GM23248 (cell line): ENCODE results near the gene TMEM151A. TPM values are rescaled to one million over a fixed set of nuclear protein-coding genes. Genes with fewer than 3 reads are reported as not detected.

Source experiments
- DNase-seq: peaks from one replicate; pipeline ENCODE4 v3.0.0-alpha.2; 2015
- H2AFZ ChIP-seq: fragments of 200-600 bp; sonication (generic); 2 replicates; pipeline ENCODE4 v1.6.1; 2016; ENCODE audit warnings: antibody characterized with exemption
- H3F3A ChIP-seq: fragments of 200-600 bp; sonication (generic); 2 replicates; pipeline ENCODE4 v1.6.1; 2016; ENCODE audit warnings: mild to moderate bottlenecking, antibody characterized with exemption, mixed run types; ENCODE audit not compliant: insufficient read depth
- H3K27ac ChIP-seq: fragments of 200-600 bp; sonication (generic); 2 replicates; pipeline ENCODE4 v1.5.1; 2016; ENCODE audit warnings: mild to moderate bottlenecking
- H3K27me3 ChIP-seq: fragments of 200-600 bp; sonication (generic); replicated peaks from 2 replicates; pipeline ENCODE4 v1.6.1; 2016; ENCODE audit warnings: mild to moderate bottlenecking; ENCODE audit not compliant: insufficient read depth
- H3K36me3 ChIP-seq: fragments of 200-600 bp; sonication (generic); 2 replicates; pipeline ENCODE4 v1.6.1; 2016; ENCODE audit warnings: low read depth, mild to moderate bottlenecking
- H3K4me1 ChIP-seq: fragments of 200-600 bp; sonication (generic); 2 replicates; pipeline ENCODE4 v1.6.1; 2016; ENCODE audit warnings: mild to moderate bottlenecking; ENCODE audit not compliant: insufficient read depth
- H3K4me2 ChIP-seq: fragments of 200-600 bp; sonication (generic); one replicate; pipeline ENCODE4 v1.6.1; 2016; ENCODE audit warnings: mild to moderate bottlenecking; ENCODE audit not compliant: unreplicated experiment
- H3K4me3 ChIP-seq: fragments of 200-600 bp; sonication (generic); 2 replicates; pipeline ENCODE4 v1.5.1; 2016; ENCODE audit warnings: mild to moderate bottlenecking
- H3K79me2 ChIP-seq: fragments of 200-600 bp; sonication (generic); 2 replicates; pipeline ENCODE4 v1.6.1; 2016; ENCODE audit warnings: mild to moderate bottlenecking; ENCODE audit not compliant: insufficient read depth
- H3K9ac ChIP-seq: fragments of 200-600 bp; sonication (generic); 2 replicates; pipeline ENCODE4 v1.6.1; 2016; ENCODE audit warnings: mild to moderate bottlenecking
- H3K9me2 ChIP-seq: fragments of 200-600 bp; sonication (generic); 2 replicates; pipeline ENCODE4 v1.6.1; 2016; ENCODE audit warnings: mixed run types, mild to moderate bottlenecking, moderate library complexity; ENCODE audit not compliant: insufficient read depth
- H3K9me3 ChIP-seq: fragments of 200-600 bp; sonication (generic); one replicate; pipeline ENCODE4 v1.6.1; 2017; ENCODE audit warnings: low read depth
- H4K20me1 ChIP-seq: fragments of 200-600 bp; sonication (generic); 2 replicates; pipeline ENCODE4 v1.6.0; 2016; ENCODE audit not compliant: insufficient read depth
- EZH2 ChIP-seq: fragments of 200-600 bp; sonication (generic); IDR thresholded peaks from 2 replicates; pipeline ENCODE4 v1.6.1; 2018; ENCODE audit warnings: antibody characterized with exemption, mild to moderate bottlenecking; ENCODE audit not compliant: insufficient read depth, poor library complexity, severe bottlenecking
- EZH2phosphoT487 ChIP-seq: fragments of 200-600 bp; sonication (generic); IDR thresholded peaks from 2 replicates; pipeline ENCODE4 v1.6.1; 2018; ENCODE audit warnings: antibody characterized with exemption, moderate library complexity, mild to moderate bottlenecking, low read depth; ENCODE audit not compliant: insufficient read depth
- WGBS, 2 experiments: methylation state at CpG; one replicate each; pipeline ENCODE4 v1.1.6; 2015 to 2017; ENCODE audit warnings: low lambda C conversion rate in 2 of 2, low coverage in 1 of 2; ENCODE audit errors: missing lambda C conversion rate in 2 of 2; 5-methylcytosine and 5-hydroxymethylcytosine counted together
- in situ Hi-C: fragments of 300-500 bp; cut with MboI; formaldehyde crosslinking; loops from 2 replicates; pipeline ENCODE4 v1.15.0; 2020
- polyA plus RNA-seq: library from polyadenylated mRNA; unstranded; fragments of >200 nt; fragmentation: Nextera tagmentation; extraction: Ambion mirVana; gene quantifications from 2 replicates; pipeline ENCODE4 v1.2.1, GENCODE V29; 2016
- total RNA-seq: library from RNA; depleted of rRNA; stranded (reverse); fragments of >200 nt; shearing (Covaris generic); gene quantifications from 2 replicates; pipeline ENCODE4 v1.2.3, GENCODE V29; 2014

The TMEM151A gene
- total and polyA plus RNA-seq, 2 experiments from 2014 or later: 0.19 to 0.54 TPM

- Histone ChIP-seq H3K27ac (no peak overlapping the region), H3K36me3 (no peaks in the 10 kb centered on the region), H3K79me2 (peaks cover 21% of the 10 kb centered on the region), H2AFZ (no peak overlapping the region), H3K9me3 (no peaks in the 10 kb centered on the region), H3K27me3 (no peaks in the 10 kb centered on the region), H3K9me2 (no peaks in the 10 kb centered on the region), H3F3A (no peaks in the 10 kb centered on the region), H3K9ac (no peak overlapping the region), H4K20me1 (0 out of 2 replicates have a peak, but pooled peaks cover 5% of the 10 kb centered on the region), H3K4me1 (0 out of 2 replicates have a peak, but pooled peaks cover 7% of the 10 kb centered on the region), H3K4me2 (no peak overlapping the region), H3K4me3 (no peak overlapping the region)
- in situ Hi-C loops: no loop called here
- no peak for TF ChIP-seq EZH2
- TF ChIP-seq EZH2phosphoT487: no peak
- DNase-seq: no peak
- WGBS, 2 experiments: 93 to 97% methylated on average over 17 to 25 of the region's 26 CpGs
Measured at GRCh38 chr11:66265531-66266377, 25.9 kb upstream of the TMEM151A start.

GRCh38 chr11:66266378-66267038 lies 25.2 kb upstream of the TMEM151A start:
- in situ Hi-C loops: no loop called here
- no peak for DNase-seq
- Histone ChIP-seq H4K20me1 (0 out of 2 replicates have a peak, but pooled peaks cover 7% of the 10 kb centered on the region), H3K9me2 (no peaks in the 10 kb centered on the region), H3K27ac (peak overlapping the region; percentile 91; the same call in 1 of the 2 replicates), H3K36me3 (no peaks in the 10 kb centered on the region), H3K9me3 (no peaks in the 10 kb centered on the region), H3K4me1 (0 out of 2 replicates have a peak, but pooled peaks cover 7% of the 10 kb centered on the region), H3K79me2 (peaks cover 28% of the 10 kb centered on the region), H3K4me2 (peak overlapping the region; percentile 96), H3K9ac (peak overlapping the region; percentile 89), H3F3A (no peaks in the 10 kb centered on the region), H3K27me3 (no peaks in the 10 kb centered on the region), H2AFZ (no peak overlapping the region), H3K4me3 (peak overlapping the region; percentile 96)
- TF ChIP-seq EZH2 (no peak), EZH2phosphoT487 (no peak)
- WGBS, 2 experiments: 77 to 83% methylated on average over 17 to 18 of the region's 20 CpGs

GRCh38 chr11:66267039-66267378 lies 24.7 kb upstream of the TMEM151A start:
- H3K4me2 ChIP-seq: peak overlapping the region; percentile 96
- H4K20me1 ChIP-seq: 0 out of 2 replicates have a peak, but pooled peaks cover 7% of the 10 kb centered on the region
- H3K4me3 ChIP-seq: peak overlapping the region; percentile 96
- H3K9ac ChIP-seq: peak overlapping the region; percentile 89
- no peak for TF ChIP-seq EZH2phosphoT487
- TF ChIP-seq EZH2: no peak
- no peaks in the 10 kb centered on the region for H3K9me3 ChIP-seq
- H3K27me3 ChIP-seq: no peaks in the 10 kb centered on the region
- in situ Hi-C loops: no loop called here
- H3F3A ChIP-seq: no peaks in the 10 kb centered on the region
- H3K27ac ChIP-seq: peak overlapping the region; percentile 91; the same call in 1 of the 2 replicates
- WGBS, 2 experiments: 6 to 10% methylated on average over 10 to 13 of the region's 13 CpGs
- H3K4me1 ChIP-seq: 0 out of 2 replicates have a peak, but pooled peaks cover 7% of the 10 kb centered on the region
- H3K9me2 ChIP-seq: no peaks in the 10 kb centered on the region
- peaks cover 33% of the 10 kb centered on the region for H3K79me2 ChIP-seq
- peak overlapping the region; percentile 74; the same call in 1 of the 2 replicates for H2AFZ ChIP-seq
- no peak for DNase-seq
- H3K36me3 ChIP-seq: no peaks in the 10 kb centered on the region; the same call in 1 of the 2 replicates
